Activated T-cell treated with anti-CD3 and anti-CD28 coated beads, Interleukin-2, amount 50 U/mL, for 1 hour (primary cell): ENCODE data around the gene GDE1.

Source experiments
- DNase-seq: peaks from one replicate; pipeline ENCODE4 v3.0.0-alpha.2; 2020

GDE1 gene

GRCh38 chr16:19485611-19486010 is 36.3 kb downstream of the GDE1 start:
- no peak for DNase-seq

GRCh38 chr16:19484096-19484495 is 37.8 kb downstream of the GDE1 start:
- DNase-seq = no peak

- no peak for DNase-seq
Observed at GRCh38 chr16:19482291-19482690, 39.6 kb downstream of the GDE1 start.

GRCh38 chr16:19481769-19482168 is 40.1 kb downstream of the GDE1 start:
- DNase-seq = no peak

GRCh38 chr16:19481296-19481695 is 40.6 kb downstream of the GDE1 start:
- DNase-seq = no peak

GRCh38 chr16:19479302-19479721 is 42.6 kb downstream of the GDE1 start:
- DNase-seq = no peak

- no peak for DNase-seq
Observed at GRCh38 chr16:19478505-19478904, 43.4 kb downstream of the GDE1 start.

- no peak for DNase-seq
Observed at GRCh38 chr16:19474617-19475016, 47.3 kb downstream of the GDE1 start.

- no peak for DNase-seq
Observed at GRCh38 chr16:19472482-19472881, 49.4 kb downstream of the GDE1 start.

GRCh38 chr16:19468300-19468699 is 53.6 kb downstream of the GDE1 start:
- no peak for DNase-seq

- no peak for DNase-seq
Observed at GRCh38 chr16:19463468-19464315, 58.2 kb downstream of the GDE1 start.

- DNase-seq = no peak
Observed at GRCh38 chr16:19460397-19460796, 61.5 kb downstream of the GDE1 start.

- DNase-seq = no peak
Observed at GRCh38 chr16:19458722-19459379, 63.0 kb downstream of the GDE1 start.
